RWPE2 (cell line): ENCODE measurements around the gene KCNQ2.

ENCODE experiments used
- ATAC-seq: fragments of 200-7000 bp; cut with Tn5 transposase; 3 replicates; pipeline ENCODE4 v1.9.1; 2021; ENCODE audit warnings: low read depth
- DNase-seq: peaks from one replicate; pipeline ENCODE4 v3.0.0-alpha.2; 2020; ENCODE audit warnings: low spot score
- H3K27ac ChIP-seq: fragments of 450-650 bp; 2 replicates; pipeline ENCODE4 v1.5.1; 2017; ENCODE audit warnings: mild to moderate bottlenecking; ENCODE audit not compliant: poor library complexity, severe bottlenecking
- H3K27me3 ChIP-seq: fragments of 250-450 bp; sonication (Bioruptor Pico); 2 replicates; pipeline ENCODE4 v1.5.1; 2021; ENCODE audit warnings: mild to moderate bottlenecking, moderate library complexity; ENCODE audit not compliant: insufficient read depth, poor library complexity, severe bottlenecking
- H3K36me3 ChIP-seq: fragments of 250-450 bp; sonication (Bioruptor Pico); 2 replicates; pipeline ENCODE4 v1.5.1; 2020; ENCODE audit warnings: low read depth, mild to moderate bottlenecking, moderate library complexity
- H3K4me1 ChIP-seq: fragments of 250-450 bp; sonication (Bioruptor Pico); 2 replicates; pipeline ENCODE4 v1.5.1; 2021; ENCODE audit warnings: mild to moderate bottlenecking, moderate library complexity; ENCODE audit not compliant: insufficient read depth, poor library complexity, severe bottlenecking
- H3K4me3 ChIP-seq: fragments of 250-450 bp; sonication (Bioruptor Pico); 2 replicates; pipeline ENCODE4 v1.5.1; 2021; ENCODE audit warnings: mild to moderate bottlenecking, moderate library complexity; ENCODE audit not compliant: severe bottlenecking
- H3K9me3 ChIP-seq: fragments of 250-450 bp; sonication (Bioruptor Pico); 2 replicates; pipeline ENCODE4 v1.5.1; 2021; ENCODE audit warnings: mild to moderate bottlenecking, moderate library complexity; ENCODE audit not compliant: severe bottlenecking
- CTCF ChIP-seq: fragments of 450-650 bp; IDR thresholded peaks from one replicate; pipeline ENCODE4 v1.5.1; 2017; ENCODE audit warnings: mild to moderate bottlenecking, moderate library complexity; ENCODE audit not compliant: poor library complexity, severe bottlenecking

The KCNQ2 gene

GRCh38 chr20:63403403-63404105 lies 68.9 kb downstream of the KCNQ2 start:
- TF ChIP-seq CTCF = no peak
- H3K9me3 ChIP-seq = no peaks in the 10 kb centered on the region
- DNase-seq (no peak), ATAC-seq (no peak)
- H3K27me3 ChIP-seq = peaks cover 45% of the 10 kb centered on the region
- no peaks in the 10 kb centered on the region for H3K36me3 ChIP-seq
- no peaks in the 10 kb centered on the region for H3K4me1 ChIP-seq
- no peak overlapping the region for H3K27ac ChIP-seq
- H3K4me3 ChIP-seq = no peak overlapping the region

GRCh38 chr20:63402860-63403220 lies 69.6 kb downstream of the KCNQ2 start:
- no peaks in the 10 kb centered on the region for H3K9me3 ChIP-seq
- H3K4me1 ChIP-seq = no peaks in the 10 kb centered on the region
- DNase-seq = peak; percentile 83
- no peak overlapping the region for H3K4me3 ChIP-seq
- no peak overlapping the region for H3K27ac ChIP-seq
- peaks cover 52% of the 10 kb centered on the region for H3K27me3 ChIP-seq
- ATAC-seq = peak; percentile 5; the same call in 1 of the 3 replicates
- H3K36me3 ChIP-seq = no peaks in the 10 kb centered on the region
- no peak for TF ChIP-seq CTCF

- no peak for TF ChIP-seq CTCF
- Histone ChIP-seq H3K27me3 (peaks cover 57% of the 10 kb centered on the region), H3K36me3 (no peaks in the 10 kb centered on the region), H3K4me1 (no peaks in the 10 kb centered on the region), H3K4me3 (no peak overlapping the region), H3K9me3 (no peaks in the 10 kb centered on the region), H3K27ac (no peak overlapping the region)
- ATAC-seq (peak; percentile 23; the same call in 2 of the 3 replicates), DNase-seq (peak; percentile 77)
Observed at GRCh38 chr20:63402181-63402859, 70.1 kb downstream of the KCNQ2 start.

GRCh38 chr20:63401384-63402110 lies 70.9 kb downstream of the KCNQ2 start:
- H3K9me3 ChIP-seq = no peaks in the 10 kb centered on the region
- no peaks in the 10 kb centered on the region for H3K4me1 ChIP-seq
- no peak for TF ChIP-seq CTCF
- H3K36me3 ChIP-seq = no peaks in the 10 kb centered on the region
- H3K27me3 ChIP-seq = peaks cover 65% of the 10 kb centered on the region
- peak; percentile 86 for DNase-seq
- ATAC-seq = no peak
- no peak overlapping the region for H3K4me3 ChIP-seq
- H3K27ac ChIP-seq = no peak overlapping the region
